SK-N-SH treated with all-trans-retinoic acid at 6 μM for 48 hours (cell line): ENCODE measurements around the gene MRPS23.

Source experiments
- CSDC2 ChIP-seq: fragments of 250-450 bp; sonication (Bioruptor Pico); IDR thresholded peaks from 2 replicates; pipeline ENCODE4 v1.5.0; 2020; ENCODE audit warnings: mild to moderate bottlenecking, moderate library complexity
- TOX ChIP-seq: fragments of 250-450 bp; sonication (Bioruptor Pico); IDR thresholded peaks from 2 replicates; pipeline ENCODE4 v1.8.0; 2021; ENCODE audit warnings: mild to moderate bottlenecking, moderate library complexity, borderline replicate concordance
- ZNF8 ChIP-seq: fragments of 450-650 bp; formaldehyde crosslinking; IDR thresholded peaks from 2 replicates; pipeline ENCODE4 v1.5.0; 2020; ENCODE audit warnings: mild to moderate bottlenecking, moderate library complexity

GRCh38 chr17:57876023-57876865 lies 26.4 kb upstream of the MRPS23 start:
- TF ChIP-seq CSDC2 (no peak), TOX (CRISPR knock-in tag) (no peak), ZNF8 (CRISPR knock-in tag) (no peak)
